ENCODE measurements around the gene SHANK3.

GRCh38 chr22:50713571-50714056 is 41.0 kb downstream of the SHANK3 start:
- TF ChIP-seq CTCF (IDR thresholded peaks at IDR 0.05) = no peak
- no peak for TF ChIP-seq ZFX (IDR thresholded peaks at IDR 0.05; ENCODE audit: borderline replicate concordance)

Measured in 22Rv1 (cell line).